CD4-positive, alpha-beta T cell treated with Interleukin-12 subunit alpha and Interleukin-12 subunit beta, for 1 hour (primary cell): ENCODE data around the gene TRIM67.

Source experiments
- DNase-seq: peaks from one replicate; pipeline ENCODE4 v3.0.0-alpha.2; 2020

The TRIM67 gene

GRCh38 chr1:231236938-231237337, 75.1 kb downstream of the TRIM67 start:
- no peak for DNase-seq

GRCh38 chr1:231238298-231238697, 76.4 kb downstream of the TRIM67 start:
- no peak for DNase-seq

GRCh38 chr1:231240531-231240882, 78.6 kb downstream of the TRIM67 start:
- DNase-seq, result no peak

- DNase-seq, result peak; percentile 92
Measured at GRCh38 chr1:231240883-231241735, 79.3 kb downstream of the TRIM67 start, which contains the start of gene GNPAT. TSS of gene GNPAT (plus strand) at chr1:231241212. CDS start at chr1:231241379, 167 bp downstream.

GRCh38 chr1:231241750-231242149, 79.9 kb downstream of the TRIM67 start:
- DNase-seq, result no peak

GRCh38 chr1:231242516-231243198, 80.8 kb downstream of the TRIM67 start:
- no peak for DNase-seq

GRCh38 chr1:231248778-231249177, 86.9 kb downstream of the TRIM67 start:
- DNase-seq, result no peak

GRCh38 chr1:231252336-231252735, 90.5 kb downstream of the TRIM67 start:
- no peak for DNase-seq

- no peak for DNase-seq
Measured at GRCh38 chr1:231260351-231260750, 98.5 kb downstream of the TRIM67 start.

- DNase-seq, result no peak
Measured at GRCh38 chr1:231264642-231265041, 102.8 kb downstream of the TRIM67 start.

GRCh38 chr1:231265379-231265778, 103.5 kb downstream of the TRIM67 start:
- no peak for DNase-seq

GRCh38 chr1:231266811-231267322, 105.0 kb downstream of the TRIM67 start:
- no peak for DNase-seq
